ENCODE data around the gene C1orf56. TPM values are rescaled to one million over a fixed set of nuclear protein-coding genes. Genes with fewer than 3 reads are reported as not detected.

C1orf56 gene
- total and polyA plus RNA-seq, 2 of the 13 experiments (the other 11 are each of a cell fraction or from before 2014, with no cell fraction given), result 1.5 to 3.2 TPM

GRCh38 chr1:151047591-151047924 is at the start of gene C1orf56 (continued):
- no peak for TF ChIP-seq NFIC (IDR thresholded peaks at IDR 0.05; ENCODE audit: low read length)
- TF ChIP-seq SP4 (CRISPR knock-in tag; IDR thresholded peaks at IDR 0.05), result no peak
- TF ChIP-seq ZNF83 (CRISPR knock-in tag; IDR thresholded peaks at IDR 0.05; ENCODE audit: borderline replicate concordance), result no peak
- TF ChIP-seq ZNF501 (CRISPR knock-in tag; IDR thresholded peaks at IDR 0.05), result no peak
- TF ChIP-seq TBX2 (CRISPR knock-in tag; IDR thresholded peaks at IDR 0.05; ENCODE audit: borderline replicate concordance), result no peak; the same call in 1 of the 2 replicates
- TF ChIP-seq ZNF569 (CRISPR knock-in tag; IDR thresholded peaks at IDR 0.05; ENCODE audit: borderline replicate concordance), result no peak
- TF ChIP-seq TFDP2 (CRISPR knock-in tag; IDR thresholded peaks at IDR 0.05), result peak; percentile 64; the same call in 1 of the 2 replicates
- TF ChIP-seq TOE1 (CRISPR knock-in tag; IDR thresholded peaks at IDR 0.05), result no peak
- no peak for TF ChIP-seq MIER2 (CRISPR knock-in tag; IDR thresholded peaks at IDR 0.05)
- TF ChIP-seq CENPX (CRISPR knock-in tag; IDR thresholded peaks at IDR 0.05), result no peak
- TF ChIP-seq POGK (CRISPR knock-in tag; conservative IDR thresholded peaks at IDR 0.05), result peak; percentile 27; the same call in 1 of the 2 replicates
- TF ChIP-seq NBN (conservative IDR thresholded peaks at IDR 0.05), result no peak
- TF ChIP-seq BCL6 (CRISPR knock-in tag; IDR thresholded peaks at IDR 0.05), result no peak
- no peak for TF ChIP-seq TIGD3 (CRISPR knock-in tag; IDR thresholded peaks at IDR 0.05; ENCODE audit: borderline replicate concordance)
- TF ChIP-seq UBTF (CRISPR knock-in tag; IDR thresholded peaks at IDR 0.05), result peak; percentile 69; the same call in 1 of the 2 replicates
- peak; percentile 14; the same call in 1 of the 2 replicates for TF ChIP-seq ATF7-NPFF (CRISPR knock-in tag; IDR thresholded peaks at IDR 0.05; ENCODE audit: low read depth)
- TF ChIP-seq ZBTB3 (CRISPR knock-in tag; IDR thresholded peaks at IDR 0.05; ENCODE audit: borderline replicate concordance, low read depth), result no peak
- no peak for TF ChIP-seq RBM22 (optimal IDR thresholded peaks at IDR 0.05; ENCODE audit: low read length)
- no peak for TF ChIP-seq ZNF616 (CRISPR knock-in tag; IDR thresholded peaks at IDR 0.05; ENCODE audit: low read depth)
- 0 out of 2 replicates have a peak, but pooled peaks have one; percentile 31 for TF ChIP-seq MXD4 (CRISPR knock-in tag; IDR thresholded peaks at IDR 0.05)
- TF ChIP-seq SCMH1 (CRISPR knock-in tag; IDR thresholded peaks at IDR 0.05; ENCODE audit: borderline replicate concordance), result no peak
- no peak for TF ChIP-seq ZNF34 (CRISPR knock-in tag; IDR thresholded peaks at IDR 0.05; ENCODE audit: borderline replicate concordance)
- no peak for TF ChIP-seq TRIM24 (CRISPR knock-in tag; IDR thresholded peaks at IDR 0.05)
- no peak for TF ChIP-seq KLF15 (CRISPR knock-in tag; IDR thresholded peaks at IDR 0.05; ENCODE audit: borderline replicate concordance)
- no peak for TF ChIP-seq ZNF282 (IDR thresholded peaks at IDR 0.05; ENCODE audit: partially characterized antibody)
